Choroid plexus epithelial cell (primary cell): Measurements from ENCODE around the gene VAV2.
A peak's percentile ranks its signal among the peaks of the same experiment; 100 is the strongest.

Source experiments
- DNase-seq: peaks from one replicate; pipeline ENCODE4 v3.0.0-alpha.2; 2010; ENCODE audit warnings: low read depth
- H3K4me3 ChIP-seq: 2 replicates; pipeline ENCODE4 v1.5.1; 2011; ENCODE audit warnings: low read depth, mild to moderate bottlenecking, control low read depth, low read length, moderate library complexity
- CTCF ChIP-seq: conservative IDR thresholded peaks from 2 replicates; pipeline ENCODE4 v1.5.1; 2011; ENCODE audit warnings: low read depth, mild to moderate bottlenecking, control low read depth, inconsistent platforms, low read length, moderate library complexity

Gene VAV2

DNA sequence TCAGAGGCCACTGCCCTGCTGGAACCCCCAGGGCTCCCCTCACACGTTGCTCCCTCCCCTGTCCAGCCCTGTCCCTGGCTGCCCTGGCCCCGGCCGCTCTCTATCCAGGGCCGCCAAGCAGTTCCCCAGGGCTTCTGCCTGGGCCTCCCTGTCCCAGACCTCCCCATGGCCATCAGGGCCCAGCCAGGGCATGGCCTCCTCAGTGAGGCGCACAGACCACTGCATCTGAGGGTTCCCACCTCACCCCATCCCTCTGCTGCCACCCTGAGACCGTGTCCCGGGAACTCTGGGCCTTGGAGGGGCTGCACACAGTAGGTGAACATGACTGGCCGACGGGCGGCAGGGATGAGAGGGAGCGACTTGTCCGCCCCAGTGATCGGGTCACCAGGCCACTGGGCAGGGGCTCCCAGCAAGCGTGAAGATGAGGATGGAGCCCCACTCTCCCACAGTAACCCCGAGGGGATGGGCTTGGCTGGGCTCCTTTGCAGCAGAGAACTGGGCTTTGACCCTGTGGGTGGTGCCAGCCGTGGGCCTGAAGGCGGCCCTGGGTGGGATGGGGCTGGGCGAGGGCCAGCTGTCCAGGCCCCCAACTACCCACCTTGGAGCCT lies 145.5 kb downstream of the VAV2 start:
- TF ChIP-seq CTCF: no peak
- DNase-seq: no peak
- no peak overlapping the region for H3K4me3 ChIP-seq

GRCh38 chr9:133845440-133845839 lies 146.7 kb downstream of the VAV2 start:
- DNase-seq: peak; percentile 78
- H3K4me3 ChIP-seq: no peak overlapping the region
- no peak for TF ChIP-seq CTCF

DNA sequence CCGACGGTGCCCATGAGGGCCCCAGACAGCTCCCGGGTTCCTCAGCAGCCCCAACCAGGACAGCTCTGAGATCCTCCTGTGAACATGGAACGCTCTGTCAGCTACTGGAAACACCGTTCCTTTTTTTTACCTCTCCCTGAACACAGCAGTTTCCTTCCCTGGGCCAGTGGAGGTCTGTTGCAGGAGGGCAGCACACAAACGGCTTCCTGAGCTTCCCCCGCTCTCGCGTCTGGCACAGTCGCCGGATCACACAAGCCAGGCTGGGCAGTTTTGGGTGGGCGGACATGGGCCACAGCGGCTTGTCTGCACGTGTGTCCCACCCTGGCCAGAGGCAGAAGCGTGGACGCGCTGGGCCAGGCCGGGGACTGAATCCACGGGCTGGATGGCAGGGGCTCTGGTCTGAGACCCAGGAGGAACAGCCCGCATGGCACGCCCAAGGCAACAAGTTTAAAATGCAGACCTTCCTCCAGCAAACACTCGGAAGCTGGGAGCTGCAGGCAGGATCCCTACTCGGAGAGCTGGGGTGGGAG lies 147.2 kb downstream of the VAV2 start:
- DNase-seq: no peak

GRCh38 chr9:133844398-133844784 lies 147.7 kb downstream of the VAV2 start:
- H3K4me3 ChIP-seq: no peak overlapping the region
- no peak for TF ChIP-seq CTCF

More for the DNA sequence above, 147.2 kb downstream of the VAV2 start:
- H3K4me3 ChIP-seq: no peak overlapping the region
- no peak for TF ChIP-seq CTCF

DNA sequence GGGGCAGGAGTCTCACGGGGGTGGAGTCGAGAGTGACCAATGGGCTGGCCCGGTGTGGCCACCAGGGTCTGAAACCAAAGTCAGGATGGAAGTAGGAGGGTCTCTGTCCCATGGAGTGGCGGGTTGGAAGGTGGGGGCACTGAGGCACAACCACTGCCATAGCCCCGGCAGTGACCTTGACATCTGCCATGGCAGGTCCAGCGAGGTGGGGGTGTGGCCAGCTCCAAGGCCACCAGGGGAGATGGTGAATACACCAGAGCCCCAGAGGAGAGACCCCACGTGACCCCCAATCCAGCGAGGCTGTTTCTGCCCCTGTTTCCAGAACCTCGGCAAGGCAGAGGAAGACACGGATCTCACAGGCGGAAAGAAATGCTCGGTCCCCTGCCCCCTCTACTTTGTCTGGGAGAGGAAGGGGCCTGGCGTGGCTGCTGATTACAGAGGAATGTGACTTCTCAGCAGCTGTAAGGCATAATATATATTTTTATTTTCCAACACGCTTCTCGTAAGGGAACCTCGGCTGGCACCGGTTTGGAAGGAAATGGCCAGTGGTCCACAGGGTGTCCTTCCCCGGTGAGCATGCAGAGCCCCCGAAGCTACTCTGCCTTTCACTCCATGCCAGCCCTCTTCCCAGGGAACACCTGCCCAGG lies 148.2 kb downstream of the VAV2 start:
- no peak for DNase-seq
- TF ChIP-seq CTCF: no peak
- no peak overlapping the region for H3K4me3 ChIP-seq

More at GRCh38 chr9:133844398-133844784, 147.7 kb downstream of the VAV2 start:
- DNase-seq: no peak

DNA sequence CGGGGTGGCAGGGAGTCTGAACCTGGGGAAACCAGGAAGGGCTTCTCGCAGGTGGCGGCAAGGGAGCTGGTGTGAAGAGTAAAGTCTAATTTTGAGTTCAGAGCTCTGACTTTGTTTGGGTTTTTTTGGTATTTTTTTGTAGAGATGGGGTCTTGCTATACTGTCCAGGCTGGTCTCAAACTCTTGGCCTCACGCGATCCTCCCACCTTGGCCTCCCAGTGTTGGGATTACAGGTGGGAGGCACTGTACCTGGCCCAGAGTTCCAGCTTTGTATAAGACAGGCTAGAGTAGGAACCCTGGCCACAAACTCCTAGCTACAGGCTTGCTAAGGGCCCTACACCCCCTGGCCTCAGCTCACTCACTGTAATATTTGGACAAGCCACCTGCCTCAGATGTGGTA lies 148.9 kb downstream of the VAV2 start:
- no peak overlapping the region for H3K4me3 ChIP-seq
- TF ChIP-seq CTCF: no peak
- DNase-seq: no peak
